Eye (tissue), 1 donor: Measurements from ENCODE around the gene CARD19.

Experiments
- DNase-seq: peaks from one replicate; pipeline ENCODE4 v3.0.0-alpha.2; 2015

The CARD19 gene

DNA sequence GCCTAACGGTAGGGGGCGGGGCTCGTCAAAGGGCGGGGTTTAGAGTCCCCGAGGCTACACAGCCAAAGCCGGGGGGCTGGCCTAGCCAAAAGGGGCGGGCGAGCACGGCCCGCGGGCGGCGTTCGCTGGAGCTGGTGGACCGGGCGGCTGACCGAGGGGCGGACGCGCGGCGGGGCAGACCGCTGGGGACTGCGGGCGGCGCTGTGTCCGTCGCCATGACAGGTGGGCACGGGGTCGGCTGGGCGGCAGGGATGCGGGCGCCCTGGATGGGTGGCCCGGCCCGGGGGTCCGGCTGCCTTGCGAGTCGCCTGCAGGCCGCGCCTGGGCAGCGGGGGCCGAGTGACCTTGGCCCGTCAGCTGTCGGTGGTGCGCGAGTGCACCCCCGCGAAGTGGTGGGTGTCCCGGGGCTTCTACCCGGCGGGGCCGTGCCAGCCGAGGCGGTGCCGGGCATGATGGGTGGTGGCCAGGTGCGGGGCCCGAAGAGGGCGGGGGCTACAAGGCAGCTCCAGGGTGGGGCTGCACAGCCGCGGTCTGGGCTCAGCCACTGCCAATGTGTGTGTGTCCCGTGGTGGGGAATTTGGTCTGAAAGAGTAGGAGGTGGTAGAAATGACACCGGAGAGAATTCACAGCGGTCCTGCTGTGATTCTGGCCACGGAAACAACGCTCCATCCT is at the start of gene CARD19:
Gene CARD19, plus strand, starts transcription at position 87 of the 672 bp plus-strand sequence. Its CDS starts 129 bp downstream, at position 216.
- DNase-seq, result no peak

DNA sequence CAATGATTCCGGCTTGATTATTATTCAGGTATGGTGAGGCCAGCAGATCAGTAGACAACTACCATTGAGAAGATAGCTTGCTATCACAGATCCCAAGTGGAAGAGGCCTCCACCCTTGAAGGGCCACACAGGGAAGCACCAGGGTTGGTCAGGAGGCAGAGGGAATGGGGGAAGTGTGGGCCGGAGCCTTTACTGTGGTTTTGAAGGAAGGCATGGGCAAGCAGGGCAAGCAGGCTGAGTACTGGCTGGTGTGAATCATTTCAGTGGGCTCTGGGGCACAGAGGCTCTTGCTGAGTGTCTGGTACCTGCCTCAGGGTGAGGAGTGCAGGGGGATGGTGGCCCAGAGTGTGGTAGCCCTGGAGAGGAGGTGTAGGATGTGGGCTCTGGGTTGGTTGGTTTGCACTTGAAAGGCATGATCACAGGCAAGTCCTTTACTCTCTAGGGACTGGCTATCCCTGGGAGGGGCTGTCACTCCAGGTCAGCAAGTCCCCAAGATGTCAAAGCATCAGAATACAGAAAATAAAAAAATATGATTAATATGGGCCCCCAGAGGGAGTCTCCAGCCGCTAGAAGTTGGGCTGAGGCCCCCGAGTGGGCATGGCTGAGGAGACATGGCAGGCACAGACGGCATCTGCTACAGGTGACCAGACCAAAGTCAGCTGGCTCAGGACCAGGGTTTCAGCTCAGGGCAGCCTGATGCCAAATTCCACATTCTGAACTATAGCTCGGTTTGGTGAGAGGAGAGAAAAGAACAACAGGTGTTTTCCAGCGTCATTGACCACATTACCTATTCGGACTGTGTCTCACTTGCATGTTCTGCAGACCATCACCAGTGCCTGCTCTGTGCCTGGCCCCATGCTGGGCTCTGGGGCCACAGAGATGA is 47.2 kb upstream of the CARD19 start:
- no peak for DNase-seq

DNA sequence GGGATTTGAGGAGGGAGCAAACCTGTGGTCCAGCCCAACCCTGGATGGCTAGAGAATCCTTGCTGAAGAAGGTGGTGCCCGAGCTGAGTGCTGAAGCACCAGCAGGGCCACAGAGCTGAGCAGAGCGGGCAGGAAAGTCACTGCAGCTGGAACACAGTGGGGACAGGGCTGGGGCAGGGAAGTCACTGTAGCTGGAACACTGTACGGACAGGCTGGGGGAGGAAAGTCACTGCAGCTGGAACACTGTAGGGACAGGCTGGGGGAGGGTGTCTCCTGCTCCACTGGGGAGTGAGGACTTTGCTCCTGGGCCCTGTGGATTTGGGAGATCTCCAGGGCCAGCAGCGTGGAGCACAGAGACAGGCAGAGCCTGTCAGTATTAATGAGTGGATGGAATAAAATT is 46.5 kb upstream of the CARD19 start:
- DNase-seq, result no peak

DNA sequence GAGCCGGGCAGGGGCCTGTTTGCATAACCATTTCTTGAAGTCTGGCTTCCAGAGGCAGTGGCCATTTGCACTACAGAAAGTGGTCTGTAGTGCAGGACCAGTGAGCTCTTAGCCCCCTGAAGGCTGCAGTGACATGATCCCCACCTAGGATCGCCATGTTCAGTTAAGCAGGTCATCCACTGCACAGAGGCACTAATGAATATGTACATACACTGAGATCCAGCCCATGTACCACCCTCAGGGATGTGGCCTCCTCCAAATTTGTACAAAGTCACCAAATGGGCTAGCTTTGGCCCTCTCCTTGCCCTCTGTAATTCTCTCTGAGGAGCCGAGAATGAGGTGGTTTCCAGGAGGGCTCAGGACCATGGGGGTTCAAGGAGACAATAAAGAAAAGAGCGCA is 45.8 kb upstream of the CARD19 start:
- no peak for DNase-seq

- DNase-seq, result no peak
Observed at GRCh38 chr9:93051680-93052089, 44.3 kb upstream of the CARD19 start.

- no peak for DNase-seq
Observed at GRCh38 chr9:93052791-93053540, 43.1 kb upstream of the CARD19 start.

DNA sequence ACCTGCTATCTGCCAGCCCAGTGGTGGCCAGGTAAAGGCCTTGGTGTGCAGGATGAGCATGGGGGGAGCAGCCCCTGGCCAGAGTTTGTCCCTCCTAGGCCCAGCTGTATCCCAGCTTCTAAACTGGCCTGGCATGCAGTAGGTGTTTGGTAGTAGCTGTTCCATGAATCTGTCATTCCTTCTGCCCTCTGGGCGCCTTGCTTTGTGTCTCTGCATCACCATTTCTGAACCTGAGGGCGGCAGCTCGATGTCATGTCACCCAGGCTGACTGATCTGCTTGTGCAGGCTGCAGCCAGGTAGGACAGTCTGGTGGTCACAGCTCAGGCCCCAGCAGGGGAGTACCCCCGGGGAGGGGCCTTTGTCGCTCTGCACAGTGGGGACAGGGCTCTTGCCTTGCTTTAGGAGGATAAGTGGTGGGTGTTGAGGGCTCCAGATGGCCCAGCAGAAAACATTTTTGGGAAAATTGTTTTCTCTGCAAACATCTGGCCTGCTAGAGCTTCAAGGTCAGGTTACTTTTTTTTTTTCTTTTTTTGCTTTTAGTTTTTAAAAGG is 42.2 kb upstream of the CARD19 start:
- DNase-seq, result no peak

DNA sequence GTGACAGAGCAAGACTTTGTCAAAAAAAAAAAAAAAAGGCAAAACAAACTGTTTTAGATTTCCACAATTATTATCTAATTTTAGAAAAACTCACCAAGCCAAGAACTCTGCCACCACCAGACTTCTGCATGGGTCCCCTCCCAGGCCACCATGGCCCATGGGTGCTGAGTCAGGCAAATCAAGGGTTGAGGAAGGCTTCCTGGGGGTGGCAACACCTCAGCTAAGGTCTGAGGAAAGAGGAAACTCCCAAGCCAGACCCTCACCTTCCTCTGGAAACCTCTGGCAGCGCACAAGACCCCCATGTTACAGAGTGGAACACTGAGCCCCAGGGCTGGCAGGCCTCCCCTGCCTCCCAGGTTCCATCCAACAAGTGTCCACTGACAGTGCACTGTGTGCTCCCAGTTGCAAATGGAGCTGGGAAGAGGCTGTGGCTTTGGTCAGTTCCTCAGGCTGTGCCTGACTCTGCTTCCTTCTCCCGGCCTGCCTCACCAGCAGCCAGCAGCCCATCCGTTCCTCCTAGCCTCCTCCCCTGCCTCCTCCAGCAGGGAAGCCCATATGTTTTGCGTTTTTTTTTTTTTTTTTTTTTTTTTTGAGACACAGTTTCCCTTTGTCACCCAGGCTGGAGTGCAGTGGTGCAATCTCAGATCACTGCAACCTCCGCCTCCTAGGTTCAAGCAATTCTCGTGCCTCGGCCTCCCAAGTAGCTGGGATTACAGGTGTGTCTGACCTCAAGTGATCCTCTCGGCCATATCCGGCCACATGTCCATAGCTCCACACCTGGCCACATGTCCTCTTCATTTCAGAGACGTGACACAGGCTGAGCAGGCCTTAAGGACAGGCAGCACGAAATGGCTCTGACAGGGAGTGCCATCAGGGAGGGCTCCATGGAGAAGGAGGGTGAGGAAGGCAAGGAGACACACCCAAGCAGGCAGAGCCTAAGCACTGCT is 41.0 kb upstream of the CARD19 start:
- DNase-seq, result no peak

- DNase-seq, result no peak
Observed at GRCh38 chr9:93057042-93057702, 38.8 kb upstream of the CARD19 start.

- no peak for DNase-seq
Observed at GRCh38 chr9:93057703-93058354, 38.2 kb upstream of the CARD19 start.

DNA sequence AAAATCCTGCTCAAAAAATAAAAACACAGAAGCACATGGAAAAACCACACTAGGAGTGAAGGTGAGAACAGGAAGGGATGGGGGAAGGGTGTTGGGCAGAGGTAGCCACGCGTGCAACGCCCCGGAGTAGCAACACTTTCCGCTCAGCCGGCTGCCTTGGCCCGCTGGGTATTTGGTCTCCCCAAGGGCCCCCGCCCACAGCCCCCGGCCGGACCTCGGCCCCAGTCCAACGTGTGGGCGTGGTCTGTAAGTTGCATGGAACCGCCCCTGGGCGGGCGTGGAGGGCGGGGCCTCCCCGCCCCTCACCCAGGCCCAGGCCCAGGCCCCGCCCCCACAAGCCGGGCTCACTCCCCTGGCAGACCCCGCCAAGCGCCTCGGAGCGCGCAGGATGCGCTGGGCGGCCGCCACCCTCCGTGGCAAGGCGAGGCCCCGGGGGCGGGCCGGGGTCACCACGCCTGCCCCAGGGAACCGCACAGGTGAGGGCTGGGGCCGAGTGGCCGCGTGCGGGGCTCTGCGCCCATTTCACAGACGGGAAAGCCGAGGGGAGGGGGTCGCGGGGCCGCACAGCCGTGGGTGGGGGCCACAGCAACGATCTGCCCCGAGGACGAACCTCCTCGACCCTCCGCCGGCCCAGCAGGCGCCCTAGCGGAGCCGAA is 37.5 kb upstream of the CARD19 start, which contains the start of gene SUSD3:
Gene SUSD3, plus strand, starts transcription at position 347 of the 656 bp plus-strand sequence. Its CDS starts 42 bp downstream, at position 389.
- peak; percentile 76 for DNase-seq

GRCh38 chr9:93059011-93059714 is 36.9 kb upstream of the CARD19 start:
- DNase-seq, result no peak

- DNase-seq, result no peak
Observed at GRCh38 chr9:93059715-93060578, 36.1 kb upstream of the CARD19 start.

DNA sequence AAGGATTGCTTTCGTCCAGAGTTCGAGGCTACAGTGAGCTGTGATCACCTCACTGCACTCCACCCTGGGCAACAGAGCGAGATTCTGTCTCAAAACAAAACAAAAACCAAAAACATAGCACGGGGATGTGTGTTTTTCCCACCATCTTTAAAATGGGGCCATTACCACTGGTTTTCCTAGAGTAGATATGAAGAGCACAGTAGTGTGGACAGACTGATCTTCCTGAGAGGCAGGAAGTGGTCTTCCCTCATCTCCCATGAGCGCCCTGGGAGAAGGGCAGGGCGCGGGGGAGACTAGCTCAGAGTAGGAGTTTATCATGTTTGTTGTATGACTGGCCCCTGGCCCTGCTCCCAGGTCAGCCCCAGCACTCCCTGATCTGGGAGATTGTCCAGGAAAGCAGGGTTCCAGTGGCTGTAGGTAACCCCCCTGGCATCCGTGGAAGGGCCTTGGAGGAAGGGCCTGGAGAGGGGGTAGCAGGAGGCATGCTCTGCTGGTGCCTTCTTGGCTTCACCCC is 35.2 kb upstream of the CARD19 start:
- no peak for DNase-seq

DNA sequence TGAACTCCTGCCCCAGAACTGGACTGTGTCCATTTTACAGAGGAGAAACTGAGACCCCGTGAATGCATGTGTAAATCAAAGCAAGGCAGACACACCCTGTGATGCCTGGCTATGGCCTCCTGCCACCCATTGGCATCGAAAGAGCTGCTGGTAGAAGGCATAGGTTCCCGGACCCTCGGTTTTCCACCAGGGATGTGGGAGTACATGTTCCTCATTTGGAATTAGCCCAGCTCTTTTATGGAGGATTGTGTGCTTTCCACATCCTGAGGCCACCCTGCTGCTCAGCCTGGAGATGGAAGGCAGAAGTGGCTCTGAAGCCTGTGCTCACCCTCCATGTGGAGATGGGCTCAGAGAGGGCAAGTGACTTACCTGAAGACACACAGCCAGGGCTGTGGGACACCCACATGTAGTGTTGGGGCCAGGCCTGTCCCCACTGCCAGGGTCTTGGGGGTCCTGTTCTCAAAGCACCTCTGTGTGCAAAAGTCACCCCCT is 34.7 kb upstream of the CARD19 start:
- no peak for DNase-seq

- no peak for DNase-seq
Observed at GRCh38 chr9:93061791-93062763, 33.9 kb upstream of the CARD19 start.
